IMR-90 (cell line): ENCODE data around the gene PJA1. TPM values are rescaled to one million over a fixed set of nuclear protein-coding genes. Genes with fewer than 3 reads are reported as not detected.

Experiments used
- ATAC-seq: fragments of 200-7000 bp; cut with Tn5 transposase; 2 replicates; pipeline ENCODE4 v1.9.1; 2020; ENCODE audit warnings: low read depth, mild to moderate bottlenecking, moderate library complexity
- BruUV-seq: library from RNA; stranded (reverse); fragments of 400-500 nt; replicated peaks from 2 replicates; lab custom pipeline; 2021; lab: Mats Ljungman, UMichigan
- CTCF ChIA-PET: fragments of 300-600 bp; formaldehyde crosslinking; extraction: SDS; loops from one replicate; lab custom pipeline; 2021; ENCODE audit warnings: antibody characterized with exemption; lab: Yijun Ruan, JAX
- POLR2A ChIA-PET: fragments of 300-600 bp; sonication (Branson Sonifier 250); formaldehyde crosslinking; loops from one replicate; lab custom pipeline; 2022; ENCODE audit warnings: antibody characterized with exemption; ENCODE audit not compliant: unreplicated experiment; lab: Charles Lee
- DNase-seq: peaks from one replicate; pipeline ENCODE4 v3.0.0; 2013
- H2AFZ ChIP-seq: replicated peaks from 2 replicates; pipeline ENCODE3; 2013; ENCODE audit warnings: low read length, mild to moderate bottlenecking; ENCODE audit not compliant: poor library complexity
- H2AK5ac ChIP-seq: 2 replicates; pipeline ENCODE4 v1.6.1; 2013; ENCODE audit warnings: low read depth, low read length, inconsistent platforms
- H2AK9ac ChIP-seq: replicated peaks from 2 replicates; pipeline ENCODE3; 2013; ENCODE audit warnings: mild to moderate bottlenecking, low read depth, low read length, moderate library complexity; ENCODE audit not compliant: poor library complexity
- H2BK120ac ChIP-seq: 2 replicates; pipeline ENCODE4 v1.6.1; 2013; ENCODE audit warnings: low read depth, low read length, inconsistent platforms
- H2BK15ac ChIP-seq: 3 replicates; pipeline ENCODE4 v1.6.1; 2013; ENCODE audit warnings: low read depth, low read length, inconsistent platforms
- H2BK20ac ChIP-seq: 2 replicates; pipeline ENCODE4 v1.6.1; 2013; ENCODE audit warnings: low read depth, mild to moderate bottlenecking, inconsistent platforms, low read length, moderate library complexity
- H2BK5ac ChIP-seq: 2 replicates; pipeline ENCODE4 v1.6.1; 2013; ENCODE audit warnings: mild to moderate bottlenecking, low read depth, low read length, inconsistent platforms; ENCODE audit not compliant: poor library complexity, severe bottlenecking
- H3K14ac ChIP-seq: replicated peaks from 2 replicates; pipeline ENCODE4 v1.6.1; 2013; ENCODE audit warnings: low read depth, low read length, inconsistent platforms
- H3K18ac ChIP-seq: 2 replicates; pipeline ENCODE4 v1.6.1; 2013; ENCODE audit warnings: low read depth, low read length, control low read depth
- H3K23ac ChIP-seq: 2 replicates; pipeline ENCODE4 v1.6.1; 2013; ENCODE audit warnings: low read depth, low read length, inconsistent platforms
- H3K27ac ChIP-seq: 2 replicates; pipeline ENCODE4 v1.5.1; 2013; ENCODE audit warnings: mild to moderate bottlenecking, control low read depth, low read length; ENCODE audit not compliant: insufficient read depth
- H3K27me3 ChIP-seq: 2 replicates; pipeline ENCODE4 v1.6.1; 2013; ENCODE audit warnings: low read length; ENCODE audit not compliant: control insufficient read depth, insufficient read depth
- H3K36me3 ChIP-seq: 2 replicates; pipeline ENCODE4 v1.6.1; 2013; ENCODE audit warnings: low read length, mixed read lengths; ENCODE audit not compliant: control insufficient read depth, insufficient read depth
- H3K4ac ChIP-seq: 2 replicates; pipeline ENCODE4 v1.6.1; 2013; ENCODE audit warnings: low read depth, low read length, inconsistent platforms
- H3K4me1 ChIP-seq: 2 replicates; pipeline ENCODE4 v1.6.1; 2013; ENCODE audit warnings: low read length, mixed read lengths; ENCODE audit not compliant: control insufficient read depth, insufficient read depth
- H3K4me2 ChIP-seq: 2 replicates; pipeline ENCODE4 v1.6.1; 2013; ENCODE audit warnings: low read depth, mild to moderate bottlenecking, control low read depth, low read length, moderate library complexity
- H3K4me3 ChIP-seq: 2 replicates; pipeline ENCODE4 v1.5.1; 2013; ENCODE audit warnings: low read depth, mild to moderate bottlenecking, control low read depth, low read length, moderate library complexity; ENCODE audit not compliant: insufficient read depth
- H3K56ac ChIP-seq: 2 replicates; pipeline ENCODE4 v1.6.1; 2013; ENCODE audit warnings: low read length, inconsistent platforms; ENCODE audit not compliant: insufficient read depth; ENCODE audit errors: extremely low read depth
- H3K79me1 ChIP-seq, 2 experiments: 2 replicates each; pipeline ENCODE4 v1.6.1; 2013; ENCODE audit warnings: low read length in 2 of 2, inconsistent platforms in 1 of 2, low read depth in 1 of 2
- H3K9ac ChIP-seq: 2 replicates; pipeline ENCODE4 v1.6.1; 2013; ENCODE audit warnings: low read depth, low read length, control low read depth
- H3K9me1 ChIP-seq: 2 replicates; pipeline ENCODE4 v1.6.1; 2013; ENCODE audit warnings: low read length, inconsistent platforms; ENCODE audit not compliant: insufficient read depth
- H3K9me3 ChIP-seq: 2 replicates; pipeline ENCODE4 v1.6.1; 2013; ENCODE audit warnings: low read length; ENCODE audit not compliant: control insufficient read depth, insufficient read depth
- H4K20me1 ChIP-seq: 2 replicates; pipeline ENCODE4 v1.6.1; 2013; ENCODE audit warnings: low read length, inconsistent platforms; ENCODE audit not compliant: insufficient read depth
- H4K5ac ChIP-seq: 2 replicates; pipeline ENCODE4 v1.6.1; 2013; ENCODE audit warnings: mild to moderate bottlenecking, low read depth, low read length, control low read depth
- H4K8ac ChIP-seq, 2 experiments: 2 replicates each; pipeline ENCODE4 v1.6.1; 2013; ENCODE audit warnings: low read depth in 2 of 2, low read length in 2 of 2, control low read depth in 1 of 2, inconsistent platforms in 1 of 2
- H4K91ac ChIP-seq: 2 replicates; pipeline ENCODE4 v1.6.1; 2013; ENCODE audit warnings: low read depth, low read length, inconsistent platforms; ENCODE audit not compliant: insufficient read depth
- CEBPB ChIP-seq: IDR thresholded peaks from 2 replicates; pipeline ENCODE4 v1.6.1; 2012; ENCODE audit warnings: low read depth, low read length, improper control_type of control experiment
- CHD1 ChIP-seq: IDR thresholded peaks from 2 replicates; pipeline ENCODE4 v1.6.1; 2012; ENCODE audit warnings: low read depth, low read length, improper control_type of control experiment
- RAD21 ChIP-seq: IDR thresholded peaks from 2 replicates; pipeline ENCODE4 v1.6.1; 2012; ENCODE audit warnings: low read length, improper control_type of control experiment
- RFX5 ChIP-seq: IDR thresholded peaks from 2 replicates; pipeline ENCODE4 v1.8.0; 2012; ENCODE audit warnings: low read depth, mild to moderate bottlenecking, low read length, moderate library complexity
- SMC3 ChIP-seq: fragments of 150-350 bp; IDR thresholded peaks from 2 replicates; pipeline ENCODE4 v1.6.1; 2016; ENCODE audit warnings: low read depth, mild to moderate bottlenecking, antibody characterized with exemption, low read length, moderate library complexity
- WGBS, 2 experiments: methylation state at CpG; one replicate each; pipeline versions ENCODE4 v1.1.5 to v1.1.7; 2013; ENCODE audit warnings: missing lambda C conversion rate in 2 of 2; ENCODE audit not compliant: insufficient read length in 1 of 2; ENCODE audit errors: extremely low coverage in 2 of 2; 5-methylcytosine and 5-hydroxymethylcytosine counted together
- dilution Hi-C: fragments of 300-500 bp; cut with HindIII; formaldehyde crosslinking; loops from one replicate; pipeline ENCODE4 v1.14.3; 2018; ENCODE audit warnings: low sequenced_read_pairs; ENCODE audit not compliant: unreplicated experiment
- in situ Hi-C: fragments of 300-500 bp; cut with MboI; formaldehyde crosslinking; loops from 3 replicates; pipeline ENCODE4 v1.14.3; 2019; ENCODE audit warnings: low sequenced_read_pairs, inconsistent platforms, mixed read lengths
- intact Hi-C: fragments of 100-400 bp; cut with micrococcal nuclease; formaldehyde crosslinking; loops from 2 replicates; pipeline ENCODE4 v1.10.0; 2022
- polyA plus RNA-seq, 3 experiments: library from polyadenylated mRNA; depleted of rRNA; stranded (reverse); fragments of >200 nt; gene quantifications; 2 replicates each; pipeline ENCODE4 v1.2.3, GENCODE V29; 2012; ENCODE audit warnings: low replicate concordance in 1 of 3
- total RNA-seq: library from RNA; depleted of rRNA; stranded (reverse); fragments of >200 nt; gene quantifications from 2 replicates; pipeline ENCODE4 v1.2.3, GENCODE V29; 2012
- TF ChIP-seq, protein P1 (sequence below): fragments of 150-350 bp; IDR thresholded peaks from 2 replicates; pipeline ENCODE4 v1.6.1; 2017; ENCODE audit warnings: mild to moderate bottlenecking, antibody characterized with exemption, low read length, low read depth
- TF ChIP-seq, protein P2 (sequence below): conservative IDR thresholded peaks from 2 replicates; pipeline ENCODE4 v1.5.1; 2012; ENCODE audit warnings: mild to moderate bottlenecking, low read depth, low read length, improper control_type of control experiment

Gene PJA1
- total and polyA plus RNA-seq, 2 of the 4 experiments (the other 2 are of a cell fraction), result 15.1 to 24.4 TPM

DNA sequence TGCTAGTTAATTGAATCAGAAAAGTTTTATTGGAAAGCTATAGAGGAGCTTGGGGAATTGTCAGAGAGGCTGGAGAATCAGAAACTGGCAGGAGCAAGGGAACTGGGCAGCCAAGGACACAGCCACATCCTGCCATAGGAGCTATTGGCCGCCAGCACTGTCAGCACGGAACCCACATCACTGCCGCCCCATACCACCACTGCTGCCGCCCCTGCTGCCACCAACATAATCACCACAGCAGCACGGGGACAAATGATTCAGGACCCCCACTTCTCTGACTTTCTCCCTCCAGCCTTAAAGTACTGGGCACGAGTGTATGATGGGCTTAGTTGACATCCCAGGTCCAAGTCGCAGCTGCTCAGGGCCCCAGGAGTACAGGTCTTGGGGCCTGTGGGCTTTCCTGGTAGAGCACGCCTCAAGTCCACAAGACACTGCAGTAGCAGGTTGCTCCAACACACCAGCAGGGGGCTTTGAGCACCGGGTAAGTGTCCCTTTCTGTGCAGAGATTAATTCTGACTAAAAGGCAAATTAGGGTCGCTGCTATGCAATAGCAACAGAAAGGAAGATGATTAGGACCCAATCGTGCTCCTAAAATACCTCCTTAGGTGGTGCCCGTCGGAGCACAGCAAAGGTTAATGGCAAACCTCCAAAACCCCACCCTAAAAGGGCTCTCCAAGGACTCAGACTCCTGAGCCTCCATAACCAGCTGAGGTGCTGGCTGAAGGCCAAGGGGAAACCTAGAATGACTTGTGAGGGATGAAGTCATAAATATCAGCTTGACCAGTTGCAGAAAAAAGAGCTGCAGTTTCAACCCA is 6.9 kb downstream of the PJA1 start:
- Histone ChIP-seq H3K4me1 (no peaks in the 10 kb centered on the region), H3K14ac (no peak overlapping the region), H2BK5ac (no peak overlapping the region), H3K36me3 (peaks cover 15% of the 10 kb centered on the region; the same call in 1 of the 2 replicates), H2AFZ (peak overlapping the region; percentile 14), H3K9me1 (0 out of 2 replicates have a peak, but pooled peaks cover 5% of the 10 kb centered on the region), H3K4ac (no peak overlapping the region), H4K91ac (no peak overlapping the region), H2BK20ac (no peak overlapping the region), H3K4me3 (no peak overlapping the region), H3K27me3 (peaks cover 6% of the 10 kb centered on the region), H4K20me1 (0 out of 2 replicates have a peak, but pooled peaks cover 6% of the 10 kb centered on the region), H2AK9ac (no peak overlapping the region), H2AK5ac (no peak overlapping the region), H3K27ac (no peak overlapping the region), H3K18ac (no peak overlapping the region), H3K56ac (no peak overlapping the region), H2BK15ac (no peak overlapping the region), H3K9ac (no peak overlapping the region), H3K4me2 (no peak overlapping the region), H4K8ac (no peak overlapping the region), H2BK120ac (no peak overlapping the region), H4K5ac (no peak overlapping the region), H3K79me1 (no peaks in the 10 kb centered on the region), H3K9me3 (no peaks in the 10 kb centered on the region), H3K23ac (no peak overlapping the region)
- WGBS, 2 experiments, result 0% methylated on average over 1 of the region's 13 CpGs; no CpG with 5 or more reads in 1 of the 2 experiments
- TF ChIP-seq RFX5, result no peak
- peak; percentile 42 for TF ChIP-seq SMC3
- TF ChIP-seq, protein P1, sequence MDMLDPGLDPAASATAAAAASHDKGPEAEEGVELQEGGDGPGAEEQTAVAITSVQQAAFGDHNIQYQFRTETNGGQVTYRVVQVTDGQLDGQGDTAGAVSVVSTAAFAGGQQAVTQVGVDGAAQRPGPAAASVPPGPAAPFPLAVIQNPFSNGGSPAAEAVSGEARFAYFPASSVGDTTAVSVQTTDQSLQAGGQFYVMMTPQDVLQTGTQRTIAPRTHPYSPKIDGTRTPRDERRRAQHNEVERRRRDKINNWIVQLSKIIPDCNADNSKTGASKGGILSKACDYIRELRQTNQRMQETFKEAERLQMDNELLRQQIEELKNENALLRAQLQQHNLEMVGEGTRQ, result no peak
- peak; percentile 40 for TF ChIP-seq RAD21
- TF ChIP-seq, protein P2, sequence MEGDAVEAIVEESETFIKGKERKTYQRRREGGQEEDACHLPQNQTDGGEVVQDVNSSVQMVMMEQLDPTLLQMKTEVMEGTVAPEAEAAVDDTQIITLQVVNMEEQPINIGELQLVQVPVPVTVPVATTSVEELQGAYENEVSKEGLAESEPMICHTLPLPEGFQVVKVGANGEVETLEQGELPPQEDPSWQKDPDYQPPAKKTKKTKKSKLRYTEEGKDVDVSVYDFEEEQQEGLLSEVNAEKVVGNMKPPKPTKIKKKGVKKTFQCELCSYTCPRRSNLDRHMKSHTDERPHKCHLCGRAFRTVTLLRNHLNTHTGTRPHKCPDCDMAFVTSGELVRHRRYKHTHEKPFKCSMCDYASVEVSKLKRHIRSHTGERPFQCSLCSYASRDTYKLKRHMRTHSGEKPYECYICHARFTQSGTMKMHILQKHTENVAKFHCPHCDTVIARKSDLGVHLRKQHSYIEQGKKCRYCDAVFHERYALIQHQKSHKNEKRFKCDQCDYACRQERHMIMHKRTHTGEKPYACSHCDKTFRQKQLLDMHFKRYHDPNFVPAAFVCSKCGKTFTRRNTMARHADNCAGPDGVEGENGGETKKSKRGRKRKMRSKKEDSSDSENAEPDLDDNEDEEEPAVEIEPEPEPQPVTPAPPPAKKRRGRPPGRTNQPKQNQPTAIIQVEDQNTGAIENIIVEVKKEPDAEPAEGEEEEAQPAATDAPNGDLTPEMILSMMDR, result peak; percentile 51
- no peak for TF ChIP-seq CHD1
- TF ChIP-seq CEBPB, result no peak
- intact Hi-C loops, result no loop called here
- BruUV-seq, result no TSS peak
- peak; percentile 83 for ATAC-seq
- POLR2A ChIA-PET, result no interaction called here
- dilution Hi-C loops, result no loop called here
- CTCF ChIA-PET, result interaction anchor here (1.1 kb wide), 1 partner anchor 64 kb away, joined by 3 read pairs; no protein-coding TSS in a partner anchor
- in situ Hi-C loops, result no loop called here
- DNase-seq, result peak; percentile 85
